Upper lobe of left lung (tissue), 6 donors: Measurements from ENCODE around the gene PMM1. TPM values are rescaled to one million over a fixed set of nuclear protein-coding genes. Genes with fewer than 3 reads are reported as not detected.

Experiments used
- ATAC-seq, 2 donors: fragments of 200-7000 bp; cut with Tn5 transposase; one replicate each; pipeline ENCODE4 v1.9.1; 2022; ENCODE audit warnings: mild to moderate bottlenecking in 2 of 2, moderate library complexity in 2 of 2; ENCODE audit not compliant: low FRiP score in 2 of 2
- DNase-seq, 2 donors: peaks; one replicate each; pipeline ENCODE4 v3.0.0-alpha.2; 2019 to 2020
- H3K27ac ChIP-seq, 4 donors: fragments of 200-600 bp; sonication (generic); one replicate each; pipeline ENCODE4 v1.5.1; 2016 to 2019
- H3K27me3 ChIP-seq, 4 donors: fragments of 200-600 bp; sonication (generic); one replicate each; pipeline ENCODE4 v1.5.1; 2017 to 2019
- H3K36me3 ChIP-seq, 4 donors: fragments of 200-600 bp; sonication (generic); one replicate each; pipeline ENCODE4 v1.5.1; 2016 to 2019
- H3K4me1 ChIP-seq, 4 donors: fragments of 200-600 bp; sonication (generic); one replicate each; pipeline ENCODE4 v1.5.1; 2018 to 2019
- H3K4me3 ChIP-seq, 4 donors: fragments of 200-600 bp; sonication (generic); one replicate each; pipeline ENCODE4 v1.5.1; 2017 to 2019; ENCODE audit warnings: mild to moderate bottlenecking in 2 of 4, moderate library complexity in 1 of 4
- H3K9me3 ChIP-seq, 4 donors: fragments of 200-600 bp; sonication (generic); one replicate each; pipeline ENCODE4 v1.5.1; 2018 to 2019
- EP300 ChIP-seq, 4 donors: sonication (generic); formaldehyde crosslinking; IDR thresholded peaks; one replicate each; pipeline ENCODE4 v1.5.1; 2017; ENCODE audit warnings: antibody characterized with exemption in 4 of 4, control low read depth in 2 of 4
- POLR2A ChIP-seq, 4 donors: fragments of 450-650 bp; IDR thresholded peaks; one replicate each; pipeline ENCODE4 v1.5.1; 2016 to 2017; ENCODE audit warnings: antibody characterized with exemption in 4 of 4, mild to moderate bottlenecking in 2 of 4
- POLR2AphosphoS5 ChIP-seq, 2 donors: sonication (generic); formaldehyde crosslinking; IDR thresholded peaks; one replicate each; pipeline ENCODE4 v1.5.1; 2017; ENCODE audit warnings: antibody characterized with exemption in 2 of 2
- WGBS, 2 donors: methylation state at CpG; one replicate each; pipeline ENCODE4 v1.1.5; 2017 to 2018; 5-methylcytosine and 5-hydroxymethylcytosine counted together
- total RNA-seq, 6 donors: library from RNA; depleted of rRNA in 4 of 6; stranded (reverse); fragments of >200 nt in 4 of 6; gene quantifications; one replicate each; pipeline versions ENCODE4 v1.1.0 to v1.2.1, GENCODE V29; 2016 to 2021
- TF ChIP-seq, protein P1 (sequence below), 6 experiments: fragments of 450-650 bp in 4 of 6; fragments of 200-600 bp in 2 of 6; sonication (generic) in 2 of 6; IDR thresholded peaks; one replicate each; pipeline ENCODE4 v1.5.1; 2016 to 2019; ENCODE audit warnings: antibody characterized with exemption in 6 of 6
- donor health status: DM: no; HTN: no; CAD: no; lungs with moderate emphysema.
- donor health status: DM: no; HTN: yes; CAD: no; lungs with severe emphysema.

Gene PMM1
- total RNA-seq, 6 donors from 2014 or later: 42.1 to 226 (median 105) TPM

DNA sequence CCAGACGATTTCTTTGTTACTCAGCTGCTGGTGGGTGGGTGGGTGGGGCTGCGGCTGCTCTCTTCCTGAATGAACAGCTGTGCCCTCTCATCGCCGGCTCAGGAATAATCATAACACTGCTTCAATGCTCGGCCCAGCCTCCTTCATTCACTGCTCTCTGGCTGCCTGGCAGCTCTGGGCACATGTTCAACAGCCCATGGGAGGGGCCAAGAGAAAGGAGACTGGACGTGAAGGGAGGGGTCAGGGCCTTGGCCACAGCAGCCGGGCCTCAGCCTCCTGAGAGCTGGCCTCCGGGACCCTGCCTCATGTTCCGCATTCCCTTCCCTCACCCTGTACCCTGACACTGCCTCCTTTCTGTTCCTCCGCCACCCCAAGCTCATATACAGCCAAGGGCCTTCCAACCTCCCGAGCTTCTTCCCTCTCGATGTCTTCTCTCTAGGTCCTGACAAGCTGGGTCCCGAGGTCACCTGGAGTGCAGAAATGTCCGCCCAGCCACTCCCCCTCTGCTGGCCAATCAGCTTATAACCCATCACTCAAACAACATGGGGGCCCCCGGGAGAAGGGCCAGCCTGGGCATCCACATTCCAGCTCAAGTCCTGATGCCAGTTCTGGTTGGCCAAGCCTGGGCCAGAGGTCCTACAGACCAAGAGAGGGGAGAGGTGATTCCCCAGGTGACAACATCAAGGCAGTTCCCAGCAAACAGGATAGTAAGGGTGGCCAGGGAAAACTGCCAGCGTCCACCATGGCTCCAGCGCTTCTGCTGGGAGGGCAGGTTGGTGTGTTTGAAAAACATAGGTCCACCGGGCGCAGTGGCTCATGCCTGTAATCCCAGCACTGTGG lies 32.0 kb downstream of the PMM1 start:
- TF ChIP-seq POLR2A (IDR thresholded peaks at IDR 0.05): no peak
- TF ChIP-seq, protein P1, sequence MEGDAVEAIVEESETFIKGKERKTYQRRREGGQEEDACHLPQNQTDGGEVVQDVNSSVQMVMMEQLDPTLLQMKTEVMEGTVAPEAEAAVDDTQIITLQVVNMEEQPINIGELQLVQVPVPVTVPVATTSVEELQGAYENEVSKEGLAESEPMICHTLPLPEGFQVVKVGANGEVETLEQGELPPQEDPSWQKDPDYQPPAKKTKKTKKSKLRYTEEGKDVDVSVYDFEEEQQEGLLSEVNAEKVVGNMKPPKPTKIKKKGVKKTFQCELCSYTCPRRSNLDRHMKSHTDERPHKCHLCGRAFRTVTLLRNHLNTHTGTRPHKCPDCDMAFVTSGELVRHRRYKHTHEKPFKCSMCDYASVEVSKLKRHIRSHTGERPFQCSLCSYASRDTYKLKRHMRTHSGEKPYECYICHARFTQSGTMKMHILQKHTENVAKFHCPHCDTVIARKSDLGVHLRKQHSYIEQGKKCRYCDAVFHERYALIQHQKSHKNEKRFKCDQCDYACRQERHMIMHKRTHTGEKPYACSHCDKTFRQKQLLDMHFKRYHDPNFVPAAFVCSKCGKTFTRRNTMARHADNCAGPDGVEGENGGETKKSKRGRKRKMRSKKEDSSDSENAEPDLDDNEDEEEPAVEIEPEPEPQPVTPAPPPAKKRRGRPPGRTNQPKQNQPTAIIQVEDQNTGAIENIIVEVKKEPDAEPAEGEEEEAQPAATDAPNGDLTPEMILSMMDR (IDR thresholded peaks at IDR 0.05): no peak
- TF ChIP-seq EP300 (IDR thresholded peaks at IDR 0.05): peak in 1 of 4 donors; percentile 40
- TF ChIP-seq POLR2AphosphoS5 (IDR thresholded peaks at IDR 0.05): peak; percentile 8 to 47
- H3K9me3 ChIP-seq: no peaks in the 10 kb centered on the region
- peaks cover 7 to 26% (median 14%) of the 10 kb centered on the region in 4 donors for H3K4me1 ChIP-seq
- peak overlapping the region; percentile 20 to 79 (median 70) for H3K27ac ChIP-seq
- no peak overlapping the region for H3K4me3 ChIP-seq
- H3K27me3 ChIP-seq: no peaks in the 10 kb centered on the region
- H3K36me3 ChIP-seq: no peaks in the 10 kb centered on the region
- ATAC-seq (peak; percentile 75 to 86), DNase-seq (peak in 1 of 2 donors; percentile 83)
- 41 to 57% methylated on average over 11 to 19 of the region's 19 CpGs for whole genome bisulfite sequencing, 2 donors

DNA sequence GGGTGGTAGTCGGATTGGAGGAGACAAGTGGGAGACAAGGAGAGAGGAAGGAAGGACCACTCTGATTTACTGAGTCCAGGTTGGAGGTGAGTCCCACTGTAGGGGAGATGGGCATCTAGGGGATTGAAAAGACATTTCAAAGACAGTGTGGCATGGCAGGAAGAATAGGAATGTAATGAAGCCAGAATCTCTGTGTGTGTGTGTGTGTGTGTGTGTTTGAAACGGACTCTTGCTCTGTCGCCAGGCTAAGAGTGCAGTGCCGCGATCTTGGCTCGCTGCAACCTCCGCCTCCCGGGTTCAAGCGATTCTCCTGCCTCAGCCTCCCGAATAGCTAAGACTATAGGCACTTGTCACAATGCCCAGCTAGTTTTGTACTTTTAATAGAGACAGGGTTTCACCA lies 33.1 kb downstream of the PMM1 start:
- Histone ChIP-seq H3K4me3 (no peak overlapping the region), H3K27me3 (no peaks in the 10 kb centered on the region), H3K36me3 (no peaks in the 10 kb centered on the region), H3K27ac (peak overlapping the region; percentile 20 to 79 (median 70)), H3K4me1 (peaks cover 7 to 26% (median 14%) of the 10 kb centered on the region in 4 donors), H3K9me3 (no peaks in the 10 kb centered on the region)
- DNase-seq (no peak), ATAC-seq (no peak)
- WGBS, 2 donors: 74% methylated on average over 10 of the region's 10 CpGs
- TF ChIP-seq, protein P1 (IDR thresholded peaks at IDR 0.05): no peak
- TF ChIP-seq POLR2A (IDR thresholded peaks at IDR 0.05): no peak

DNA sequence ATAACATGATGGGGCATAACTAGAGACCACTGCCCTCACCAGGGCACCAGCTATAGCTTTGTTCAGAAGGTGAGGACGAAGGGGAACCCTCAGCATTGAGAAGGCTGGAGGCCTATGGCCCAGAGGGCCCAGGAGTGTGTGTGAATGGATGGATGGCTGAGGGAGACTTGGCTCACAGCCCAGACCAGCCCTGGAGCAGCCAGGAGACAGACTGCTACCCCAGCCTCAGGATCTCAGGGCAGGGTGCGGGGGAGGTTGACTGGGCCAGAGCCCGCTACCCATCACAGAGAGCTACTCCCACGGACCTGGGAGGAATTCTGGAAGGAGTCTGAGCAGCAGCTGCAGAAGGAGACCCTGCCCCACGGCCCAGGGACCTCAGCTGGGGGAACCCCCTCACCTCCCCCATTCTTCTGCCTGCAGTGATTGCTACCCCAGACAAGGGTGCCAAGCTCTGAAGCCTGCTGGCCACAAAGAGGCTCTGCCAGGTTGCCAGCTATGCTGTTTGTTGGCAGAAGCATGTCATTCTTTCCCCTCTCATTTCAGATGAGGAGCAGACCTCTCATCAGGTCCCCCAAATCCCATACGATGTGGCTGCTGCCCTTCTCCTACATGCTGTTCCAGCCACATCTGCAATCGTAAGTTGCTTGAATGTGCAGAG lies 34.2 kb downstream of the PMM1 start:
- H3K4me1 ChIP-seq: peaks cover 7 to 26% (median 14%) of the 10 kb centered on the region in 4 donors
- H3K36me3 ChIP-seq: no peaks in the 10 kb centered on the region
- ATAC-seq (no peak), DNase-seq (no peak)
- no peak overlapping the region for H3K4me3 ChIP-seq
- TF ChIP-seq EP300 (IDR thresholded peaks at IDR 0.05) (no peak), POLR2A (IDR thresholded peaks at IDR 0.05) (no peak), POLR2AphosphoS5 (IDR thresholded peaks at IDR 0.05) (no peak)
- TF ChIP-seq, protein P1 (IDR thresholded peaks at IDR 0.05): no peak
- no peaks in the 10 kb centered on the region for H3K27me3 ChIP-seq
- no peaks in the 10 kb centered on the region for H3K9me3 ChIP-seq
- H3K27ac ChIP-seq: peak overlapping the region in 2 of 4 donors; percentile 13 to 30
- WGBS, 2 donors: 79 to 80% methylated on average over 3 to 7 of the region's 7 CpGs

DNA sequence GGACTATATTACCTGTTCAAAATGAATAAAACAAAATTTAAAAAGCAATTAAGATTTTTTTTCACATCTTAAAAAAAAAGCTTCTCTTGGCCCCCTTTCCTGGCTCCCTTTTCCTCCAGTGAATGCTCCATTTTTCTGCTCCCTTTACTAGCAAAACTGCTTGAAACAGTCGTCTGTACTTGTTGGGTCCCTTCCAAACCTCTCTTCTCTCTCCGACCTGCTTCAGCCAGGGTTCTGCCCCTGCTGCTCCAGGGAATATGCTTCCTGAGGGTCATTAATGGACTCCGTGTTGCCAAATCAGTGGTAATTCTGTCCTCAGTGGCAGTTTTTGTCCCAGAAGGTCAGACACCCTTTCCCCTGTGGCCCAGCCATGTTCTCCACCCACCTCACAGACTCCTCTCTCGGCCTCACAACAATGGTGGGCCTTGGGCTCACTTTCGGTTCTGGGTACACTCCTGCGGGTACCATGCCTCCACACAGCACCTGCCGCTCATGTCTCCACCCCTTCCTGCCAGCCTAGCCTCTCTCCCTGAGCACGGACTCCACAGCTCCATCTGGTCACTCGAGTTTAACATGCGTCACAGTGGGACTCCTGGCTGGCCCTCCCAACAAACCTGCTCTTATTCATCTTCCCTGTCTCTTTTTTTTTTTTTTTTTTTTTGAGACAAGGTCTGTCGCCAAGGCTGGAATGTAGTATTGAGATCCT lies 37.6 kb downstream of the PMM1 start:
- TF ChIP-seq, protein P1 (IDR thresholded peaks at IDR 0.05): no peak
- TF ChIP-seq EP300 (IDR thresholded peaks at IDR 0.05): no peak
- no peak for TF ChIP-seq POLR2A (IDR thresholded peaks at IDR 0.05)
- no peak for TF ChIP-seq POLR2AphosphoS5 (IDR thresholded peaks at IDR 0.05)
- DNase-seq: no peak
- no peaks in the 10 kb centered on the region for H3K36me3 ChIP-seq
- no peak overlapping the region for H3K4me3 ChIP-seq
- no peak overlapping the region for H3K27ac ChIP-seq
- no peaks in the 10 kb centered on the region for H3K27me3 ChIP-seq
- no peaks in the 10 kb centered on the region for H3K9me3 ChIP-seq
- no peak for ATAC-seq
- peaks cover 5 to 13% (median 8%) of the 10 kb centered on the region in 4 donors for H3K4me1 ChIP-seq
- WGBS, 2 donors: 70 to 79% methylated on average over 10 to 11 of the region's 11 CpGs
